CD14-positive monocyte (primary cell): ENCODE results near the gene GLG1. TPM values are rescaled to one million over a fixed set of nuclear protein-coding genes. Genes with fewer than 3 reads are reported as not detected.
A peak's percentile ranks its signal among the peaks of the same experiment; 100 is the strongest.

Experiments
- DNase-seq, 3 donors: peaks; one replicate each; pipeline ENCODE4 v3.0.0-alpha.2; 2011 to 2022
- H2AFZ ChIP-seq: 2 replicates; pipeline ENCODE4 v1.6.0; 2012; ENCODE audit warnings: mild to moderate bottlenecking, low read depth, low read length, inconsistent platforms; ENCODE audit not compliant: insufficient read depth, poor library complexity, severe bottlenecking
- H3K27ac ChIP-seq, 2 donors: 1 replicate in 1 of 2; 2 replicates in 1 of 2; pipeline ENCODE4 v1.5.1; 2012 to 2013; ENCODE audit warnings: low read length in 2 of 2, control low read depth in 1 of 2, inconsistent platforms in 1 of 2, low read depth in 1 of 2, mild to moderate bottlenecking in 1 of 2
- H3K27me3 ChIP-seq, 2 donors: one replicate each; pipeline versions ENCODE4 v1.6.0 to v1.6.1; 2011 to 2013; ENCODE audit warnings: low read length in 2 of 2; ENCODE audit not compliant: control insufficient read depth in 2 of 2, insufficient read depth in 2 of 2
- H3K36me3 ChIP-seq, 2 donors: replicated peaks in 1 of 2; 1 replicate in 1 of 2; 2 replicates in 1 of 2; pipeline versions ENCODE4 v1.5.1 to v1.6.1; 2012 to 2013; ENCODE audit warnings: low read length in 2 of 2, control low read depth in 1 of 2, inconsistent platforms in 1 of 2, mild to moderate bottlenecking in 1 of 2; ENCODE audit not compliant: insufficient read depth in 2 of 2, control insufficient read depth in 1 of 2
- H3K4me1 ChIP-seq, 2 donors: 1 replicate in 1 of 2; 2 replicates in 1 of 2; pipeline versions ENCODE4 v1.5.1 to v1.6.1; 2012 to 2013; ENCODE audit warnings: low read length in 2 of 2, control low read depth in 1 of 2, inconsistent platforms in 1 of 2, mild to moderate bottlenecking in 1 of 2, moderate library complexity in 1 of 2; ENCODE audit not compliant: insufficient read depth in 2 of 2, control insufficient read depth in 1 of 2
- H3K4me2 ChIP-seq: replicated peaks from 2 replicates; pipeline ENCODE3; 2012; ENCODE audit warnings: low read length, moderate library complexity, mild to moderate bottlenecking; ENCODE audit not compliant: poor library complexity, severe bottlenecking; ENCODE audit errors: extremely low read depth
- H3K4me3 ChIP-seq, 3 experiments: fragments of 200-600 bp in 1 of 3; sonication (generic) in 1 of 3; replicated peaks in 1 of 3; 1 replicate in 2 of 3; 2 replicates in 1 of 3; pipeline ENCODE4 v1.5.1; 2011 to 2013; ENCODE audit warnings: low read length in 3 of 3, mild to moderate bottlenecking in 3 of 3, control low read depth in 2 of 3, low read depth in 2 of 3, inconsistent platforms in 1 of 3, moderate library complexity in 1 of 3
- H3K79me2 ChIP-seq: 2 replicates; pipeline ENCODE4 v1.6.0; 2012; ENCODE audit warnings: mild to moderate bottlenecking, control low read depth, inconsistent platforms, low read length, moderate library complexity; ENCODE audit not compliant: insufficient read depth
- H3K9ac ChIP-seq: 2 replicates; pipeline ENCODE4 v1.6.0; 2017; ENCODE audit warnings: low read length, mild to moderate bottlenecking; ENCODE audit not compliant: insufficient read depth, poor library complexity, severe bottlenecking
- H3K9me3 ChIP-seq, 2 donors: replicated peaks in 1 of 2; 1 replicate in 1 of 2; 2 replicates in 1 of 2; pipeline versions ENCODE4 v1.5.1 to v1.6.1; 2012 to 2013; ENCODE audit warnings: low read length in 2 of 2, control low read depth in 1 of 2; ENCODE audit not compliant: control insufficient read depth in 1 of 2, insufficient read depth in 1 of 2
- H4K20me1 ChIP-seq: 2 replicates; pipeline ENCODE4 v1.6.0; 2012; ENCODE audit warnings: mild to moderate bottlenecking, low read length, control low read depth, moderate library complexity; ENCODE audit not compliant: insufficient read depth
- H3K27ac Mint-ChIP-seq, 7 donors: one replicate each; pipeline ENCODE4 v1.8.0; 2020; ENCODE audit warnings: mild to moderate bottlenecking in 7 of 7, mixed read lengths in 7 of 7, moderate library complexity in 6 of 7, inconsistent platforms in 2 of 7
- H3K27me3 Mint-ChIP-seq, 3 donors: one replicate each; pipeline ENCODE4 v1.8.0; 2021 to 2022; ENCODE audit warnings: low read depth in 3 of 3, mild to moderate bottlenecking in 3 of 3, mixed read lengths in 3 of 3, moderate library complexity in 3 of 3, inconsistent platforms in 1 of 3
- H3K36me3 Mint-ChIP-seq, 2 donors: one replicate each; pipeline ENCODE4 v1.8.0; 2020; ENCODE audit warnings: mixed read lengths in 2 of 2, inconsistent platforms in 1 of 2, mild to moderate bottlenecking in 1 of 2
- H3K4me1 Mint-ChIP-seq: one replicate; pipeline ENCODE4 v1.8.0; 2020; ENCODE audit warnings: mild to moderate bottlenecking, mixed read lengths
- H3K4me3 Mint-ChIP-seq, 2 donors: one replicate each; pipeline ENCODE4 v1.8.0; 2020; ENCODE audit warnings: mild to moderate bottlenecking in 2 of 2, mixed read lengths in 2 of 2, moderate library complexity in 1 of 2
- H3K9me3 Mint-ChIP-seq, 7 donors: one replicate each; pipeline ENCODE4 v1.8.0; 2020 to 2022; ENCODE audit warnings: mixed read lengths in 7 of 7, mild to moderate bottlenecking in 6 of 7, moderate library complexity in 6 of 7, inconsistent platforms in 2 of 7
- CTCF ChIP-seq: fragments of 200-600 bp; IDR thresholded peaks from one replicate; pipeline ENCODE4 v1.8.0; 2022; ENCODE audit warnings: antibody characterized with exemption, mild to moderate bottlenecking
- WGBS: methylation state at CpG from one replicate; pipeline ENCODE4 v1.1.5; 2013; ENCODE audit warnings: missing lambda C conversion rate; ENCODE audit not compliant: insufficient coverage; 5-methylcytosine and 5-hydroxymethylcytosine counted together
- intact Hi-C, 2 donors: fragments of 100-400 bp; cut with micrococcal nuclease; formaldehyde crosslinking; loops; one replicate each; pipeline versions ENCODE4 v1.15.0 to v1.15.1; 2023
- polyA plus RNA-seq, 3 donors: library from polyadenylated mRNA; depleted of rRNA in 1 of 3; unstranded in 2 of 3; stranded (reverse) in 1 of 3; fragments of 300-500 nt in 2 of 3; fragments of >200 nt in 1 of 3; fragmentation: Illumina TruSeq in 2 of 3; gene quantifications; 1 replicate in 2 of 3; 2 replicates in 1 of 3; pipeline ENCODE4 v1.2.3, GENCODE V29; 2012 to 2021

Gene GLG1
- polyA plus RNA-seq, 3 donors: 40.3 to 69.1 (median 51.1) TPM

DNA sequence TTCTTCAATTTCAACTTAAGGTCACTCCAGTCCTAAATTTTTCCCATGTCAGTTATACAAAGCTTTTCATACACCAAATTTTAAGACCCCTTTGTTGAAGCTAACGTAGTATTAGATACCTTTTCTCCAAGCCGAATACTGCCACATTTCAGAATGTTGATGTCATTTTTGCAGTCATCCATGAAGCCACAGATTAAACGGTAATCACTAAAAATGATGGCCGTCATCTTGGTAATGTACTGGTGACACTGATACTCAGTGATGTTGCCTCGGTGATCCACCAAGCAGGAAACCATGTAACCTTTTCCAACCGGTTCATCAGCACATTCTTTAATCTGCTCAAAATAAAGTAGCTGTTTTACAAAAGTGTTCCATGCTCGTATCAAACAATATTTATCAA lies 103.5 kb downstream of the GLG1 start:
- DNase-seq: no peak
- no peak overlapping the region for H3K27ac Mint-ChIP-seq
- H3K4me1 ChIP-seq: no peaks in the 10 kb centered on the region
- no peak overlapping the region for H3K27ac ChIP-seq
- H3K79me2 ChIP-seq: peaks cover 2% of the 10 kb centered on the region
- H3K4me3 ChIP-seq: no peak overlapping the region
- peaks cover 0 to 2% (median 0%) of the 10 kb centered on the region in 3 donors for H3K27me3 Mint-ChIP-seq
- peaks cover 38 to 80% of the 10 kb centered on the region in 2 donors for H3K36me3 ChIP-seq
- H3K9me3 Mint-ChIP-seq: no peaks in the 10 kb centered on the region
- H3K36me3 Mint-ChIP-seq: peaks cover 53 to 72% of the 10 kb centered on the region in 2 donors
- no peaks in the 10 kb centered on the region for H3K27me3 ChIP-seq
- intact Hi-C loops: loop anchor here in 1 of 2 donors (10.0 kb wide), 1 partner anchor 121 kb away; no protein-coding TSS in a partner anchor
- TF ChIP-seq CTCF: no peak
- no peaks in the 10 kb centered on the region for H3K9me3 ChIP-seq
- no peak overlapping the region for H3K4me3 Mint-ChIP-seq
- no peaks in the 10 kb centered on the region for H3K4me1 Mint-ChIP-seq
- peaks cover 58% of the 10 kb centered on the region for H4K20me1 ChIP-seq
- no peak overlapping the region for H2AFZ ChIP-seq
- WGBS: 100% methylated on average over 2 of the region's 7 CpGs
- no peak overlapping the region for H3K4me2 ChIP-seq
- H3K9ac ChIP-seq: no peak overlapping the region

GRCh38 chr16:74501484-74502478 lies 105.1 kb downstream of the GLG1 start:
- H3K4me1 ChIP-seq: no peaks in the 10 kb centered on the region
- intact Hi-C loops: loop anchor here in 1 of 2 donors (10.0 kb wide), 1 partner anchor 123 kb away; no protein-coding TSS in a partner anchor
- no peak for DNase-seq
- no peak overlapping the region for H3K9ac ChIP-seq
- H2AFZ ChIP-seq: no peak overlapping the region
- Mint-ChIP-seq H3K36me3 (peaks cover 42 to 62% of the 10 kb centered on the region in 2 donors), H3K27ac (peak overlapping the region in 2 of 7 donors; percentile 18 to 64), H3K27me3 (peaks cover 0 to 2% (median 0%) of the 10 kb centered on the region in 3 donors), H3K4me1 (no peaks in the 10 kb centered on the region), H3K4me3 (no peak overlapping the region), H3K9me3 (no peaks in the 10 kb centered on the region)
- peaks cover 2% of the 10 kb centered on the region for H3K79me2 ChIP-seq
- no peaks in the 10 kb centered on the region for H3K27me3 ChIP-seq
- no peak overlapping the region for H3K4me3 ChIP-seq
- peaks cover 45% of the 10 kb centered on the region for H4K20me1 ChIP-seq
- 93% methylated on average over 3 of the region's 7 CpGs for WGBS
- TF ChIP-seq CTCF: no peak
- peaks cover 35 to 73% of the 10 kb centered on the region in 2 donors for H3K36me3 ChIP-seq
- no peak overlapping the region for H3K4me2 ChIP-seq
- no peak overlapping the region for H3K27ac ChIP-seq
- H3K9me3 ChIP-seq: no peaks in the 10 kb centered on the region
